ENCODE results near the gene NCF1.
A peak's percentile ranks its signal among the peaks of the same experiment; 100 is the strongest.
"Not testable (repeated sequence)": the region's sequence is repeated elsewhere in the genome, so short reads cannot be mapped to it uniquely, and the experiment has no call there.

Gene NCF1

DNA sequence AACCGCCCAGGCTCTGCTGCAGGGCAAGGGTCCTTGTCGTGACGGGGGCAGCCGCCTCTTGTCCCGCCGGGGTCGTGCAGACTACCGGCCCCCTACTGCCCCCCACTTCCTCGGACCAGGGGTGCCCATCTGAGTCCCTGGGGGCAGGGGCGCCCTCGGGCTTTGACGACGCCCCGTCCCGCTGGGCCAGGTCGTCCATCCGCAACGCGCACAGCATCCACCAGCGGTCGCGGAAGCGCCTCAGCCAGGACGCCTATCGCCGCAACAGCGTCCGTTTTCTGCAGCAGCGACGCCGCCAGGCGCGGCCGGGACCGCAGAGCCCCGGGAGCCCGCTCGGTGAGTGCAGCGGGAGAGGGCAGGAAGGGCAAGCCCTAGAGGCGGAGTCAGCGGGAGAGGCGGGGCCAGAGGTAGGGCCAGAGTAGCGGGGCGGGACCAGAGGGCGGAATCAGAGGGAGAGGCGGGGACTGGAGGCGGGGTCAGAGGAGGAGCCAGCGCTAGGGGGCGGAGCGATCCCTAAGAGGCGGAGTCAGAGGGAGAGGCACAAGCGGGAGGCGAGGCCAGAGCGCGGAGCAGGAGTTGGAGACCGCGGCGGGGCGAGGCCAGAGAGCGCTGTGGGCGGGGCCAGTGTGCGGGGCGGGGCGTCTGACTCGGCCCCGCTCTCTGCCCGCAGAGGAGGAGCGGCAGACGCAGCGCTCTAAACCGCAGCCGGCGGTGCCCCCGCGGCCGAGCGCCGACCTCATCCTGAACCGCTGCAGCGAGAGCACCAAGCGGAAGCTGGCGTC, 14.7 kb downstream of the NCF1 start:
- peak; percentile 88 to 90 for DNase-seq (ENCODE audit: low read depth in 2 of 2)

- DNase-seq (ENCODE audit: low read depth in 2 of 2), result not testable (repeated sequence)
Observed at GRCh38 chr7:74789200-74789736, 15.5 kb downstream of the NCF1 start.

DNA sequence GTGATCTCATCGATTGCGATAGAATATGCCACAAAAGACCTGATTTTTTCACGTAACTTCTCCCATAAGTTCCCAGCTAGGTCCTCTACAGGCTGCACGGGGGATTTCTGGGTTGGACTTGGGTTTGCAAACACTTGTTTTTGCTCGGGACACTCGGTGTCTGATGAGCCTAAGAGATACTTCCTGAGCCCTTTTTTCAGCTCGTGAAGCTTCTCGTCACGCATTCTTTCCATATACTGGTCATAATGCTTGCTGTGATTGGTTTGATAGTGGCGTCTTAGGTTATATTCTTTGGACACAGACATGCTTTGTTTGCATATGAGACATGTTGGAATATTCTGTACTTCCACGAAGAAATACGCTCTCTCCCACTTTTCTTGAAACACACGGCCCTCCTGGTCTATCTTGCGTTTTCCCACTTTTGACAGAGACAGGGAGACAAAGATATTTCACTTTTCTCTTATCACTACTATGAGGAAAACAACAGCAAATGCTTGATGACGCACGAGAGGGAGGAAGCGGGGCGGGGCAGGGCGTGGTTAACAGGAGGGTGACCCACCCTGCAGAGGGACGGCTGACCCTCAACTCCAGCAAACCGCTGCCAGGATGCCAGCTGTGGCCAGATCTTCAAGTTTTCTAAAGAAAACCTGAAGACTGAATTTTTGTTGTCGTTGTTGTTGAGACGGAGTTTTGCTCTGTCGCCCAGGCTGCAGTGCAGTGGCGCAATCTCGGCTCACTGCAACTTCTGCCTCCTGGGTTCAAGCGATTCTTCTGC, 24.2 kb downstream of the NCF1 start:
- DNase-seq (ENCODE audit: low read depth in 2 of 2), result not testable (repeated sequence)

GRCh38 chr7:74798644-74799043, 24.8 kb downstream of the NCF1 start:
- DNase-seq (ENCODE audit: low read depth in 2 of 2), result not testable (repeated sequence)

GRCh38 chr7:74815882-74816281, 42.1 kb downstream of the NCF1 start:
- DNase-seq (ENCODE audit: low read depth in 2 of 2), result not testable (repeated sequence)

- not testable (repeated sequence) for DNase-seq (ENCODE audit: low read depth in 2 of 2)
Observed at GRCh38 chr7:74820146-74820805, 46.5 kb downstream of the NCF1 start.

DNA sequence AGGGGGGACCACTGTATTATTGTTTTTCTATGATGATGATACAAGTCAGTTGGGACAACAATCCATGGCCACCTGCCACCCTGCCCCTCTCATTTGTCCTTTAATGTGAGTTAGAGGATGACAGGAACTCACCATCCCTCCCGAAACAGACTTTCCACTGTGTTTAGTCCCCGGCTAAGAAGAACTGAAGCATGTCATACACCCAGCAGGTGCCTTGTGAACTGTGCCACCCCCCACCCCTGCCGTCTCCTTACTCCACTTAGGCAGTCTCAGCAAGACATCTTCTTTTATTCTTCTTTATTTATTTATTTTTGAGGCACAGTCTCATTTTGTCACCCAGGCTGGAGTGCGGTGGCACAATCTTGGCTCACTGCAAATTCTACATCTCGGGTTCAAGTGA, 47.4 kb downstream of the NCF1 start:
- DNase-seq (ENCODE audit: low read depth in 2 of 2), result not testable (repeated sequence)

- DNase-seq (ENCODE audit: low read depth in 2 of 2), result not testable (repeated sequence)
Observed at GRCh38 chr7:74829959-74830358, 56.1 kb downstream of the NCF1 start.

DNA sequence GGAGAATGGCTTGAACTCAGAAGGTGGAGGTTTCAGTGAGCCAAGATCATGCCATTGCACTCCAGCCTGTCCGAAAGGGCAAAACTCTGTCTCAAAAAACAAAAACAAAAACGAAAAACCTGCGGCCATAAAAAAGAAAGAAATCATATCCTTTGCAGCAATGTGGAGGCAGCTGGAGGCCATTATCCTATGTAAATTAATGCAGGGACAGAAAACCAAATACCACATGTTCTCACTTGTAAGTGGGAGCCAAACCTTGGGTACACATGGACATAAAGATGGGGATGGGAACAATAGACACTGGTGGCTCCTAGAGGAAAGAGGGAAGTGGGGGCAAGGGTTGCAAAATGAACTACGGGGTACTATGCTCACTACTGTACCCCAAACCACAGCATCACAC, 56.6 kb downstream of the NCF1 start:
- not testable (repeated sequence) for DNase-seq (ENCODE audit: low read depth in 2 of 2)

All from activated CD8-positive, alpha-beta memory T cell treated with anti-CD3 and anti-CD28 coated beads for 4 hours (primary cell).